ENCODE measurements around the gene CSRP3.

DNA sequence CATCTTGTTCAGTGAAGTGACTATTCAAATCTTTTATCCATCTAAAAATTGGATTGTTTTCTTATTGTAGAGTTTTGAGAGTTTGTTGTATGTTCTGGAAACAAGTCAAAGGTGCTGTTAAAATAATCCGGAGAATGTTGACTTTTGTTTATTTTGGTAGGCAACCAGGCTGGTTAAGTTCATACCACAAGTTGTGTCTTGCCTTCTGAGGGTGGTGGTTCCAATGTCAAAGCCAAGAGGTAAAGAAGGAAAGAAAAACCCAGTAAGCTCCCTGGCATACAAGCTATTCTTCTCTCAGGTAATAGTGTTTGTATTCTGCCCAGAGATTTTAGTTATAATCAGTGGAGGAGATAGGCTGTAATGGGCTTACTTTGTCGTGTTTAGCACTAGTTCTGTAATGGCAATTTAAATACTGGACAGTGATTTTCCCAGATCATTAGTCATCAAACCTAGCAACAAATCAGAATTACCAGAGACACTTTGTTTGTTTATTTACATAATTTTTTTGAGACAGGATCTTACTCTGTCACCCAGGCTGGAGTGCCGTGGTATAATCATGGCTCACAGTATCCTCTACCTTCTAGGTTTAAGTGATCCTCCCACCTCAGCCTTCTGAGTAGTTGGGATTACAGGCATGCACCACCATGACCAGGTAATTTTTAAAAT, 15.1 kb upstream of the CSRP3 start:
- no peak for TF ChIP-seq GATA2 (IDR thresholded peaks at IDR 0.05; ENCODE audit: low read depth, low read length)
- no peak for TF ChIP-seq GATA3 (IDR thresholded peaks at IDR 0.05; ENCODE audit: low read depth, low read length)

Data from SH-SY5Y (cell line).